Ectodermal cell (in vitro differentiated cells): ENCODE measurements around the gene DDX6. TPM values are rescaled to one million over a fixed set of nuclear protein-coding genes. Genes with fewer than 3 reads are reported as not detected.
A peak's percentile ranks its signal among the peaks of the same experiment; 100 is the strongest.
"Not testable (repeated sequence)": the region's sequence is repeated elsewhere in the genome, so short reads cannot be mapped to it uniquely, and the experiment has no call there.

Source experiments
- H3K27ac ChIP-seq: 2 replicates; pipeline ENCODE4 v1.7.0; 2013; ENCODE audit warnings: mild to moderate bottlenecking, low read depth, low read length; ENCODE audit not compliant: insufficient read depth, poor library complexity, severe bottlenecking
- H3K27me3 ChIP-seq: 2 replicates; pipeline ENCODE4 v1.7.0; 2013; ENCODE audit warnings: mild to moderate bottlenecking, low read length; ENCODE audit not compliant: insufficient read depth, control insufficient read depth, poor library complexity, severe bottlenecking
- H3K36me3 ChIP-seq: one replicate; pipeline ENCODE4 v1.7.0; 2013; ENCODE audit warnings: low read length; ENCODE audit not compliant: control insufficient read depth, insufficient read depth
- H3K4me1 ChIP-seq: one replicate; pipeline ENCODE4 v1.7.0; 2013; ENCODE audit warnings: low read length; ENCODE audit not compliant: control insufficient read depth, insufficient read depth
- H3K4me3 ChIP-seq: 2 replicates; pipeline ENCODE4 v1.7.0; 2013; ENCODE audit warnings: low read depth, low read length, control low read depth; ENCODE audit not compliant: insufficient read depth
- H3K9me3 ChIP-seq: 2 replicates; pipeline ENCODE4 v1.7.0; 2013; ENCODE audit warnings: mild to moderate bottlenecking, low read length, moderate library complexity; ENCODE audit not compliant: control insufficient read depth
- WGBS, 2 experiments: methylation state at CpG; one replicate each; pipeline ENCODE4 v1.1.7; 2013; ENCODE audit warnings: missing lambda C conversion rate in 2 of 2; 5-methylcytosine and 5-hydroxymethylcytosine counted together
- polyA plus RNA-seq, 4 experiments: library from polyadenylated mRNA; stranded (reverse); fragments of 50-300 nt; gene quantifications; one replicate each; pipeline ENCODE4 v1.2.3, GENCODE V29; 2013

The DDX6 gene
- 108 TPM for polyA plus RNA-seq (2013, experiment 1 of 4)
- 120 TPM for polyA plus RNA-seq (2013, experiment 2 of 4)
- polyA plus RNA-seq (2013, experiment 3 of 4) = 66.9 TPM
- polyA plus RNA-seq (2013, experiment 4 of 4) = 71.2 TPM

- H3K4me3 ChIP-seq = peak within 1 kb of the TSS; percentile 97
- no peaks in the 10 kb centered on the region for H3K36me3 ChIP-seq
- H3K4me1 ChIP-seq = no peaks in the 10 kb centered on the region
- H3K27me3 ChIP-seq = no peaks in the 10 kb centered on the region
- no peaks in the 10 kb centered on the region for H3K9me3 ChIP-seq
- WGBS, 2 experiments = 0% methylated on average over 81 of the region's 81 CpGs
- H3K27ac ChIP-seq = peak within 1 kb of the TSS; percentile 97
These were observed at the start of gene DDX6 for GRCh38 chr11:118791111-118791960. Gene DDX6 (minus strand): TSS chr11:118791164. CDS start chr11:118786251, 4,913 bp downstream.

- H3K9me3 ChIP-seq = no peaks in the 10 kb centered on the region
- H3K27me3 ChIP-seq = no peaks in the 10 kb centered on the region
- no peaks in the 10 kb centered on the region for H3K4me1 ChIP-seq
- no peaks in the 10 kb centered on the region for H3K36me3 ChIP-seq
- no peak overlapping the region for H3K27ac ChIP-seq
- no peak overlapping the region for H3K4me3 ChIP-seq
- WGBS, 2 experiments = 87 to 88% methylated on average over 3 to 4 of the region's 4 CpGs
These were observed 48.1 kb upstream of the DDX6 start for GRCh38 chr11:118838905-118839553.

- Histone ChIP-seq H3K9me3 (no peaks in the 10 kb centered on the region), H3K36me3 (no peaks in the 10 kb centered on the region), H3K4me3 (no peak overlapping the region), H3K27me3 (no peaks in the 10 kb centered on the region), H3K4me1 (no peaks in the 10 kb centered on the region), H3K27ac (no peak overlapping the region)
- WGBS, 2 experiments = 91 to 92% methylated on average over 7 to 8 of the region's 8 CpGs
These were observed 46.9 kb upstream of the DDX6 start for GRCh38 chr11:118837868-118838267.

- 83 to 92% methylated on average over 6 of the region's 6 CpGs for whole genome bisulfite sequencing, 2 experiments
These were observed 43.6 kb upstream of the DDX6 start for GRCh38 chr11:118834427-118835028.

GRCh38 chr11:118827118-118827517, 36.2 kb upstream of the DDX6 start:
- Histone ChIP-seq H3K4me1 (no peaks in the 10 kb centered on the region), H3K27me3 (no peaks in the 10 kb centered on the region), H3K4me3 (no peak overlapping the region), H3K9me3 (no peaks in the 10 kb centered on the region), H3K27ac (no peak overlapping the region), H3K36me3 (no peaks in the 10 kb centered on the region)
- WGBS, 2 experiments = 94 to 95% methylated on average over 7 of the region's 7 CpGs

More at GRCh38 chr11:118834427-118835028, 43.6 kb upstream of the DDX6 start:
- H3K27me3 ChIP-seq = no peaks in the 10 kb centered on the region
- H3K4me3 ChIP-seq = no peak overlapping the region
- H3K36me3 ChIP-seq = no peaks in the 10 kb centered on the region
- H3K9me3 ChIP-seq = no peaks in the 10 kb centered on the region
- H3K27ac ChIP-seq = no peak overlapping the region
- no peaks in the 10 kb centered on the region for H3K4me1 ChIP-seq

GRCh38 chr11:118822936-118823510, 32.1 kb upstream of the DDX6 start:
- not testable (repeated sequence) for H3K4me3 ChIP-seq, H3K27me3 ChIP-seq, H3K4me1 ChIP-seq, H3K36me3 ChIP-seq, H3K9me3 ChIP-seq, H3K27ac ChIP-seq
- 88 to 93% methylated on average over 8 of the region's 8 CpGs for WGBS, 2 experiments

GRCh38 chr11:118820412-118821357, 29.7 kb upstream of the DDX6 start:
- H3K4me3 ChIP-seq = no peak overlapping the region
- no peaks in the 10 kb centered on the region for H3K9me3 ChIP-seq
- WGBS, 2 experiments = 82% methylated on average over 14 of the region's 14 CpGs
- no peak overlapping the region for H3K27ac ChIP-seq
- H3K27me3 ChIP-seq = no peaks in the 10 kb centered on the region
- no peaks in the 10 kb centered on the region for H3K36me3 ChIP-seq
- peaks cover 7% of the 10 kb centered on the region for H3K4me1 ChIP-seq

GRCh38 chr11:118820025-118820379, 29.0 kb upstream of the DDX6 start:
- not testable (repeated sequence) for H3K36me3 ChIP-seq, H3K9me3 ChIP-seq, H3K4me1 ChIP-seq, H3K27ac ChIP-seq, H3K27me3 ChIP-seq, H3K4me3 ChIP-seq
- WGBS, 2 experiments = 93 to 95% methylated on average over 7 of the region's 7 CpGs

GRCh38 chr11:118819334-118820024, 28.5 kb upstream of the DDX6 start:
- H3K36me3 ChIP-seq = no peaks in the 10 kb centered on the region
- H3K9me3 ChIP-seq = no peaks in the 10 kb centered on the region
- no peak overlapping the region for H3K4me3 ChIP-seq
- peaks cover 7% of the 10 kb centered on the region for H3K4me1 ChIP-seq
- H3K27me3 ChIP-seq = no peaks in the 10 kb centered on the region
- no peak overlapping the region for H3K27ac ChIP-seq
- WGBS, 2 experiments = 92 to 93% methylated on average over 5 to 7 of the region's 7 CpGs
